Myocyte (in vitro differentiated cells): ENCODE results near the gene ADAMTS9. TPM values are rescaled to one million over a fixed set of nuclear protein-coding genes. Genes with fewer than 3 reads are reported as not detected.
"Not testable (repeated sequence)": the region's sequence is repeated elsewhere in the genome, so short reads cannot be mapped to it uniquely, and the experiment has no call there.

Experiments
- DNase-seq: peaks from one replicate; pipeline ENCODE4 v3.0.0-alpha.2; 2012; ENCODE audit warnings: low read depth
- total RNA-seq: library from RNA; depleted of rRNA; stranded (reverse); fragments of >200 nt; gene quantifications from 2 replicates; pipeline ENCODE4 v1.2.3, GENCODE V29; 2014

ADAMTS9 gene
- total RNA-seq, 1 donor from 2014 or later = 5.1 TPM

DNA sequence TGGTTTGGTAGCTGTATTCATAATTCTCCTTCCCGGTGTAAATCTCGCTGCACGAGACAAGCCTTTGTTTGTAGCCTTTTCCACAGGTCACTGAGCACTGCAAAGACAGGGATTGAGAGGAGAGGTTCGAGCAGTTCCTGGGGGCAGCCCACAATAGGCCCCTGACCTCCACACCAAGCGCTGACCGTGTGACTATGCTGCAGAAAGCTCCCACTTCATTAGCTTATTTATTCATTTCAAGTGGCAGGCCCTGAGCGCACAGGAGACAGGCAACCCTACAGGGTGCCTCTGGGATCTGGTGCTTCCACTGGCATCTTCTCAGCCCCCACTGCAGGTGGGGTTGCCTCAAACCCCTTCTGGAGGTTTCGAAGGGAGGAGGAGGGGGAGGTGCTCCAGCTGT, 140.9 kb downstream of the ADAMTS9 start:
- no peak for DNase-seq

DNA sequence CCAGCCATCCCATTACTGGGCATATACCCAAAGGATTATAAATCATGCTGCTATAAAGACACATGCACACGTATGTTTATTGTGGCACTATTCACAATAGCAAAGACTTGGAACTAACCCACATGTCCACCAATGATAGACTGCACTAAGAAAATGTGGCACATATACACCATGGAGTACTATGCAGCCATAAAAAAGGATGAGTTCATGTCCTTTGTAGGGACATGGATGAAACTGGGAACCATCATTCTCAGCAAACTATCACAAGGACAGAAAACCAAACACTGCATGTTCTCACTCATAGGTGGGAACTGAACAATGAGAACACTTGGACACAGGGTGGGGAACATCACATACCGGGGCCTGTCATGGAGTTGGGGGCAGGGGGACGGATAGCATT, 142.6 kb downstream of the ADAMTS9 start:
- DNase-seq = not testable (repeated sequence)

DNA sequence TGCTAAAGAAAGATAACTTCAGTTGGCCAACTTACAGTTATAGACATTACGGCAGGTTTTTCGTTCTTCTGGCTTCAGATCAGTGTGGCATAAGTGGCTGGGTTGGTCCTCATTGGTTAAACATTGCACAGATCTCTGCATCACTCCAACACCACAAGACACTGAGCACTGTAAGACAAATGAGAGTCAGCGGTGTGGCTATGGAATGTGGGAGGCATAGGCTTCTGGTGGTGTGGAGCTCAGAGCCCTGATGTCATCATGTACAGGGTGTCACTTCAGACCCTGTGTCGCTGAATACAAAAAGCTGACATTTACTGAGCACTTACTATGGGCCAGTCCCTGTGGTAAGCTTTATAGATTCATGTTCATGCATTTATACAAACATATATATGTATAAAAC, 146.0 kb downstream of the ADAMTS9 start:
- no peak for DNase-seq

DNA sequence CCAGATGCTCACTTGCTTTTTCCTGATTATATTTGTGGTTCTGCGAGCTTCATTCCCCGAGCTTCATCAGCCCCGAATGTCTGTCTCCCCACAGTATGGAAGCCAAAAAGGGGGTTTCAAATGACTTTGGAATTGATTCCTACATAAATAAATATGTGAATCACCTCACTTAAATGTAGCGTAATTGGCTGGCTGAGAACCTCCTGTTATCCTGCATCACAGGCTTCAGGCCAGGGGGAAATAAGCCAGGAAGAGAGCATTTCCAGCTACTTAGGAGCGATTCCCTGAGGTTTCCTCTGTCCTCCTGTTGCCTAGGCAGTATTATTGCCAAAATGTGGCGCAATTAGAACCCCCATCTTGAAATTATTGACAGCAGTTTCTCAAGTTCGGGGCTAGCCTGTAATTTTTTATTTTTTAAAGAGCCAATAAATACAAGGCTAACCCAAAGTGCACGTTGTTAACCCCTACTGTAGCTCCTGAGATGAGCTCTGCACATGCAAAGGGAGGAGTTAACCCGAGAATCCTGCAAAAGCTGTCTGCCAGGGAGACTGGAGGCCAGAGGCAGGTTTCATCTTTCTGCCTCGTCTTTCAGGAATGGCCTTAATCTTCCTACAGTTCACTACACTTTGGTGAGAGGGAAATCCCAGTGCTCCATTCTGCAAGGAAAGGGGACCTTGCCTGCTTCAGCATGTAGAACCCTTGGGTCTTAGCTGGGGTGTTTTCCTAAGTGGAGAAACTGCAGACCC, 148.2 kb downstream of the ADAMTS9 start:
- DNase-seq = no peak

DNA sequence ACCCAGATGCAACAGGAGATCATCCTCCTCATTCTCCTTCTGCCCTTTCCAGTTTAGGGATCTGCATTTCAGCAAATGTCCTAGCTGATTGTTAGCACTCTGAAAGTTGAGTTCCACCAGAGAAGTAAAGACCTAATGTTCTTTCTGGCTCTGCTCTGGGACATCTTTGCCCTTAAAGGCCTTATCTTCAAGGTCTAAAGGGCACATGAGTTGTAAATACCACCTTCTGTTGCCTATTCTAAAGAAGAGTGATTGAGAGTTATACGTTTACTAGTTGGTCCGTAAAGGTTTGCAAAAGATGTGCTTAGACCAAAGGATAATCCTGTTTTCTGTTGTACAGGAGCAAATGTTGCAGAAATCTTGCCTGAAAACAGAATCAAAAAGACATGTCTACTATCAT, 151.6 kb downstream of the ADAMTS9 start:
- DNase-seq = no peak

DNA sequence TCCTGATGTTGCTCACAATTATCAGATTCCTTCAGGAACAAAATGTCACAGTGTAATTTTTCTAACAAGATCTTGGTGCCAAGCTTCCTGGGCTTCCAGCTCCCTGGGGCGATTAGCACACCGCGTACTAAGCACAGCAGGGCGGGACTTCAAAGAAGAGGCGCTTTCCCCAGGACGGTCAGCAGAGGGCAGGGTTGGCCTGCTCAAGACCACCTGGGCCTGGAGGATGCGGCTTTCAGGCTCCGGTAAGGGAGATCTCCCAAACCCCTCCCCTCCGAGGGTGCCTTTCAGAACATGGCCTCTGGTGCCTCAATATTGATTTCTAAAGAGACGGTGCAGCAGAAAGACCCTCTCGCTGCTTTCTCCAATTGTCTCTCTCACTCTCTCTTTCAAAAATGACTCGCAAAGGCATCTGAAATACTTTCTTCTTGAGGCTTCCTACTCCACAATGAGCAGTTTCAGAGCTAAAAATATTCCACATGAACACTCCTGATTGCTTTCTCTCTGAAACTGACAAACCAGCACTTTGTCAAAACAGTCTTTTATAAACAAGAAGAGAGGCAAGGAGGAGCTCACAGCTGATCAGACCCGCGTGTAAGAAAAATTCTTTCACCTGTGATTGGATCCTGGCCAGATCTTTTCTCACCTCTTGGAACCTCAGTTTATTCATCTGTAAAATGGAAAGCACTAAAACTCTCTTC, 154.0 kb downstream of the ADAMTS9 start:
- DNase-seq = peak; percentile 83

DNA sequence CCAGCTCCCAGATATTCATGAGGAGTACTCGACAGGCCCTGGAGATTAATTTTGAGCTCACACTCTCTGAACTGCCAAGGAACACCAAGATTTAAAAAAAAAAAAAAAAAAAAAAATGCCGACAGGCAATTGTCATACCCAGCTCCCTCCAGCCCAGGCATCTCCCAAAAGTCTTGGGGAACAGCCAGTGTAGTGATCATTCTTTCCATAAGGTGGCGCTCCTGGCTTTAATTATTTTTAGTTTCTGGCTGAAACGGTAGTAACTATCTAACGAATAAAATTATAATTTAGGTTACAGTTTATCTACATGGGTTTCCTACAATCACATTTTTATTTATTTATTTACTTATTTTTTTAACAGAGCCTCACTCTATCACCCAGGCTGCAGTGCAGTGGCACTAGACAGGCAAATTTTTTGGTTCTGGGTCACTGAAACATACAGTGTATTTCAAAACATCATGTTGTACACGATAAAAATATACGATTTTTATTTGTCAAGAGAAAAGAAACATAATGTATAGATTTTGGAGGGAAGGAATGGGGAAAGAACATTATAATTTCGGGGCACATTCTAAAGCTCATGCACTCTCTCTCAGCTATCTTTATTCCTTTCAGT, 157.3 kb downstream of the ADAMTS9 start:
- DNase-seq = peak; percentile 74

DNA sequence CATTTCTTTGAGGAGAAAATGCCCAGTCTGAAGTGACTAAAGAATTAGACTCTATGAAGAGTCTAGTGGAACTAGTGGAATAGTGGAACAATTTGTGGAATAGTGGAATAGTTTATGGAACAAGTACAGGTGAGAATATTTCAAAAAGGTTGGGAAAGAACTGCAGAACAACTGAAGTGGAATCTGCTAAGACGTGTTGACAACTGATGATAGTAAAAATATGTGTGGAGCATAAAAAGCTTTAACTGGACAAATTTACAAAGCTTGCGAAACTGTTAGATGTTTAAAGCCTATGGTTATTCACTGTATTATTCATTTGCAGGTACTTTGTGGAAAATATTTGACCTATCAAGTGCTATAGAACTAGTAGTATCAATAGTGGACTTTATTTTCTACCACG, 164.5 kb downstream of the ADAMTS9 start:
- no peak for DNase-seq

DNA sequence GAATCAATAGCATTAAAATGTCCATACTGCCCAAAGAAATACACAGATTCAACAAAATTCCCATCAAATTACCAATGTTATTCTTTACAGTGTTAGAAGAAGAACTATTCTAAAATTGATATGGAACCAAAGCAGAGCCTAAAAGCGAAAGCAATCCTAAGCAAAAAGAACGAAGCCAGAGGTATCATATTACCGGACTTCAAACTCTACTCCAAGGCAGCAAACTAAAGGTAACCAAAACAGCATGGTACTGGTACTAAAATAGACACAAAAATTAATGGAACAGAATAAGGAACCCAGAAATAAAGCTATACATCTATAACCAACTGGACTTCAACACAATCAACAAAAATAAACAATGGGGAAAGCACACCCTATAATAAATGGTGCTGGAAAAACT, 167.5 kb downstream of the ADAMTS9 start:
- DNase-seq = no peak

DNA sequence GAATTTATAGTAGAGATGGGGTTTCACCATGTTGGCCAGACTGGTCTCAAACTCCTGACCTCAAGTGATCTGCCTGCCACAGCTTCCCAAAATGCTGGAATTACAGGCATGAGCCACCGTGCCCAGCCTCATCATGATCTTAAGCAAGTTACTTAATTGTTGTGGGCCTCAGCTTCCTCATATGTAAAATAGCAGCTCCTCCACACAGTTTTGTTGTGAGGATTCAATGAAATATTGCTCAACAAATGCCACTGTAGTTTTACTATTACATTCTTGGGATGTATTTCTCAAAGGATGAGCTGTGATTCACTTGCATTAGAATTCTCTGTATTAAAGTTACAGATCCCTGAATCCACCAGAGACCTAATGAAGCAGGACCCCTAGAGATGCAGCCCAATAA, 168.8 kb downstream of the ADAMTS9 start:
- DNase-seq = no peak

DNA sequence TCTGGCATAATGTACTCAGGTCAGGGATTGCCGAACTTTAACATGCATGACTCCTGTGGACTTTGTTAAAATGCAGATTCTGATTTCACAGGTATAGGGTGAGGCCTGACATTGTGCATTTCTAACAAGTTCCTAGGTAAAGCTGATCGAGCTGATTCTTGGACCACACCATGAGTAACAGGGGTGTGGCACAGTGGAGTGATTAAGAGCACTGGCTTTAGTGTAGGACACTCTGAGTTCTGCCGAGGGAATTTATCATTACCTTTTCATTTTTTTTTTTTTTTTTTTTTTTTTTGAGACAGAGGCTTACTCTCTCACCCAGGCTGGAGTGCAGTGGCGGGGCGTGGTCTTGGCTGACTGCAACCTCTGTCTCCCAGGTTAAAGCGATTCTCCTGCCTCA, 169.3 kb downstream of the ADAMTS9 start:
- no peak for DNase-seq

DNA sequence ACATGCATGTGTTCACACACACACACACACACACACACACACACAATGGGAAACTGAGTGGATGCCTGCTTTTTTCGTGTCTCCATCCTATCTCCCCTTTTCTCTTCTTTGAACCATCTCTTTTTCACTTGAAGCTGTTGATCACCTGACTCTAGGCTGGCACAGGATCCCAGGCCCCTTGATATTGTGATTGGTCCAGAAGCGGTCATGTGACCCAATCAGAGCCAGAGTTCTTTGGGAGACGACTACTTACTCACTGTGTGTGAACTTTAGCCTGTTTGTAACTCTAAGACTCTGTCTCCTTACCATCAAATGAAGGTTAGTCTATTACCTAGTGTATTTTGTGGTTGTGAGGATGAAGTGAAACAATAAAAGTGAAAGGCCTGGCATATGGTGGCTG, 172.9 kb downstream of the ADAMTS9 start:
- DNase-seq = no peak

DNA sequence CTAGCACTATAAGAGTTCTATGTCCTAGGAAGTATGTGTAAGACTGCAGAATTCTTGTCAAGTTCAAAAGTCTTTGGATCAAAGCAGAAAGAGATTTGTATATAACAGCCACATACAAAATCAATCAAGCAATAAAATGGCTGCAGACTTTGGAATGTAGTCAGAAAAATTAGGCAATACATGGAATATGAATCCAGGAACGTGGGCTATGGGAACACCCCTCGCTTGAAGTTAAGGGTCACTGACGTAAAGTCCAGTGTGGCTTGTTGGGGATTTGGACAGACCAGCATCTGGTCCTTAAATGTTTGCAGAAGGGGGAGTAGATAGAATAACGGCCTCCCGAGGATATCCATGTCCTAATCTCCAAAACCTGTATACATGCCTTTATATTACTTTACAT, 178.6 kb downstream of the ADAMTS9 start:
- no peak for DNase-seq

DNA sequence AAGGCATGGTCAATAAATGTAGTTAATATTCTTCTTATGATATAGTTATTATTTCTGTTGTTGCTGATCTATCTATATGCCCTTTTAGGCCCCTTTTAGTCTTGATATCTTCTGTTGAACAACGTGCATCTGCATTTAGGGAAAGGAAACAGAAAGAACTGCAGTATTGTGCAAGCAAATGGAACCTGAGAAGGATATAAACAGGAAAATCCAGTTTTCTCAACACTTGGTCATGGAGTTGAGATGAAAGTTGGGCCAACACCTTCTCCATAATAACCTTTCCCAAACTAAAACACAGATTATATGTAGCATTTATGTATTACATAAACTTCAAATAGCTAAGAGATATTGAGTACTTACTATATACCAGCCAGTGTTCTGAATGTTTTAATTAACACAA, 179.7 kb downstream of the ADAMTS9 start:
- DNase-seq = no peak

DNA sequence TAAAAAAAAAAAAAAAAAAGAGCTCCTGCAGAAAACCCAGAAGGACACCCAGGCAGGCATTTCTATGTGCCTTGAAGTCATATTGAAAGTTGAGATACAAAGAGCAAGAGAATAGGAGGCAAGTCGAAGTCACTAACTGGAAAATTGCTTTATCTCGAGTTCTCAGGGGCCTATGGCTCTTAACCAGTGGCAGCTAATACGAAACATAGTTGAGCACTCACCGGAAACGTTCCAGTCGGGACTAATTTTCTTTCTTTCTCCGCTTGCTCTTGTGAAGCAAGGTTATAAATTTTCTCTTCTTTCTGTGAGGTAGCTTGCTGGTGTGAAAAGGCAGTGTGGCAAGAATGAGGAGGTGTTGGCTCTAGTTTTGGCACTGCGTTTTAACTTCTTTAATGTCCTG, 181.5 kb downstream of the ADAMTS9 start:
- DNase-seq = no peak

DNA sequence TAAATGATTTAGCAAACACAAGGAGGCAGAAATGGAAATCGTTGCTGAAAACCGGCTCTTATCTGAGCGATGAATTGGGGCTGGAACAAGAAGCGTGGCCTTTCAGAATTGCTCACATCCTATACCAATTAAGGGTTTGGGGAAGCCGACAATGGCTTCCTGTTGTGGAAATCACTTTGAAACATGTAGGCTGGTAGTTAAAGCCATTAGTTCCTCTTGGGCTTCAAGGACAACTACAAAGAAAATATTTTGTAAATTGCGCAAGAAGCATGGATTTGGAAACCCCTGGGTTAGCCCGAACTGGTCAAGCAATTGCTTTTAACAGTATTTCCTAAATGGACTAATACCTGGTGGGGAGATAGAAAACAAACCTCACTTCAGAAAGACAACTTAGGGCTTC, 182.4 kb downstream of the ADAMTS9 start:
- DNase-seq = no peak

DNA sequence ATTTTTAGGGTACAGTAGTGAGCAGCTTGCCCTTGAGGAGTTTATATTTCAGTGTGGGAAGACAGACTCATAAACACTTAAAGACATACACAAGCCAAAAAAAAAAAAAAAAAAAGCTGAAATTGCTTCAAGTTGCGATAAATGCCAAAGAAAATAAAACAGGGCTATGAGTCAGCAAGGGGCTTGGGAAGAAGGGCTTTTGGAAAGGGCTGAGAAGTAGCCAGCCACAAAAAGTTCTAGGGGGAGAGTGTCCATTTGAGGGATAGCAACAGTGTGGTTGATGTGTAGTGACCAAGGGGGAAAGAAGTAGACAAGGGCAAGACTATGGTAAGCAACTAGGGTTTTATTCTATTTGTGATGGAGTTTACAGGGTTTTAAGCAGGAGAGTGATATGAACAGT, 185.5 kb downstream of the ADAMTS9 start:
- DNase-seq = no peak

DNA sequence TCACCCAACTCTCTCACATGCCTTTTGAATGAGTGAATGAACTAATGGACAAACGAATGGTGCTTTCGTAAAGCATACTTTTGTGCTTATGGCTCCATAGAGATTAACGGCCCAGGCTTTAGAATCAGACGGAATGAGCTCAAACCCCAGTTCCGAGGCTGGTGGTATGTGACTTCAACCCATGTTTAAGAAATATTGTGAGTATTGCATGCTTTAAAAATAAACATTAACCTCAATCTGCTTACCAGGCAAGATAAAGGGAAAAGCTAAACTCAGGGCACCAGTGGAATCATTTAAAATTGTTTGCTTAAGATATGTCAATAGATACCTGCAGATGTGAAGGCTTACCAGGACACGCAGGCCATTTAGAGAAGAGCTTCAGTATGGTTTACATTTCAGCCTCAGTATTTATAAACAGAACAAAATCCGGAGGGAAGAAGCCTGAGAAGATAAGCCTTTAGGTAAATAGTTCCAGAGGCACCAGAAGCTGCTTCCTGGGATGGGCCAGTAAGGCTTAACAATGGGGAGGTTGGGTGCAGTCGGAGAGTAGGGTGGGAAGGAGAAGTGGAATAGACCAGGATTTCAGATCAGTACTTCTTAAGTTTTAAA, 186.4 kb downstream of the ADAMTS9 start:
- no peak for DNase-seq

DNA sequence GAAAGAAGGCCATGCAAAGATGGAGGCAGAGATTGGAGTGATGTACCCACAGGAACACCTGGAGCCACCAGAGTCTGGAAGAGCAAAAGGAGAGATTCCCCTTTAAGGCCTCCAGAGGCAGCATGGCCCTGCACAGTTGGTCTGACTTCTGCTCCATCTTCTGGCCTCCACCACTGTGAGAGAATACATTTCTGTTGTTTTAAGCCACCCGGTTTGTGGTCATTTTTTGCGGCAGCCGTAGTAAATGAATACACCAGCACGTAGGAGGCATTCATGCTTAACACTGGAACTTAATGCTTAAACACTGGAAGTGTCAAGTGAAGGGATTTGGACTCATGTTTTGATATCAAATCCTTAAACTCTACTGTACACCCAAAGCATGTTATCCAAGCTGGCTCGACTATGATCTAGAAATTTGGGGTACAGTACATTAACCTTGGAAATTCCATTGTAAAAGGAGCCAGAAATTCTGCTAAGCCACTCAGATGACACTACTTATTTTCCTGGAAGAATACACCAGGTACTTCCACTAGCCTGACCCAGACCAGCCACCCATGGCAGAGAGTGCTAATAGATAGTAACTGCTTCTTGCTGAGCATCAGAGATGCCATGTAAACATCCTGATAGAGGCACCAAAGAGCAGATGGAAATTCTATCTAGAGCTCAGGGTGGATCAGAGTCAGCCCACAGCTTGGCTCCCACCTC, 190.9 kb downstream of the ADAMTS9 start:
- no peak for DNase-seq

DNA sequence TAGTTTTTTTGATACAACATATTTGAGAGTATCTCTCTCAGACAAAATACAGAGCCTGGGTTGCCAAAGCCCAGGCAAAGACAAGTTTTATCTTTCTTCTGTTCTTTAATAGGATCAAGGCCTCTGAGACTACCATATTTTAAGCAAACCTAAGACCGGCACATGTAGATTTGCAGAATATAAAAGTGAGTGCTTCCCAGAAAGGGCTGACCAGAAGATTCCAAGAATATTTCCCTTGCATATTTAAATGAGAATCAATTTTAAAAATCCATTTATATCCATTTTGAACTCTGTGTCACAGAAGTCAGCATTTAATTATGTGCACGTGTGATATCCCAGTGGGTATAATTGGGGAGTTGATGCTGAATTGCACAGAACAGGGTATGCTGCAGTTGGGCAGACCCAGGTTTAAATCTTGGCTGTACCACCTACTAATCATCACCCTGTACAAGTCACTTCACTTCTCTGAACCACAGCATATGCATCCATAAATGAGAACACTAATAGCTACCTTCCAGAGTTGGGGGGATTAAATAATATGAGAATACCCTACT, 191.9 kb downstream of the ADAMTS9 start:
- no peak for DNase-seq

DNA sequence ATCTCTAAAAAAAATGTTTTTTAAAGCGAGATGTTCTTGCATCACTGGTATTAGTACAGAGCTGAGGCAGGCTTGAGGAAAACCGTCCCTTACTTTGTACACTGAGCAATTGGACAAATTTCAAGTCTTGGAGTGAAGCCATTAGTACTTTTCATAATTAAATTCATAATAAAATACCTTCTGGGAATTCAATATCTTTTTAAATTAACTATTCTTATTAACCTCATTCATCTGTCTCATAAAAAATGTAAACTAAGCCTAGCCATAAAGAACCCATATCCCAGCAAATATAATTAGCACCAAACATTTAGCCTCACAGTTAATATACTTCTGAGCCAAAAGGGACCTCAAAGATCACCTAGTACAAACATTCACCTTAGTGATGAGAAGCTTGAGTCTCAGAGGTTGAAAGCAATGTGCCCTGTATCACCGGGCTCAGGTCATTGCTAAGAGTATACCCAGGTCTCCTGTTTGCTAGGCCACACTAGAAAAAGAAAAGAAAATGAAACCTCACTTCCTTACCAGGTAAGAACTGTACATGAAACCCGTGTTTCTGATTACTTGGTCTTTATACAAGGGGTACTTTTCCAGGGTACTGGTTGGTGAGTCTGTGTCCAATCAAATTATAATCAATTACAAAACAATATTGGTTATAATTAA, 192.5 kb downstream of the ADAMTS9 start:
- no peak for DNase-seq
